Cerebellar nuclear complex (tissue), 1 donor: ENCODE results near the gene UCK2.

Source experiments
- DNase-seq, 2 experiments: peaks; one replicate each; lab custom pipeline; 2025; lab: John Stamatoyannopoulos, UW

The UCK2 gene

DNA sequence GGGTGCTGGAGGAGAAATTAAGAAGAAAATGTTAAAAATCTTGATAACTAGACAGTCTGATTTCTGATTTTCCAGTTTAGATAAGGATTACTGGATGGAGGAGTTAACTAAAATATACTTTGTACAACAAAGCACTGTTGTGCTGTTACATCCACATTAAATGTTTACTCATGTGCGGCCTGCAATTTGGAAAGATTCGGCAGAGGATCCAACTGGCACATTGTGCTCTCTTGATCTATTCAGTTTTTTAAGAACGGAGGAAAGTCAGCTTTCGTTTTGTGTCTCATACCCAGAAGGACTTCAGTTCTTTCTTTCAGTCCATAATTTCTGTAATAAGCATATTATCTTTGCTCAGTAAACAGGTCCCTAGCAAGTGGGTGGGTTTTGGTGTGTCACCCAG is 52.5 kb downstream of the UCK2 start:
- no peak for DNase-seq

- DNase-seq = no peak
Measured at GRCh38 chr1:165880993-165881392, 53.6 kb downstream of the UCK2 start.

- no peak for DNase-seq
Measured at GRCh38 chr1:165882168-165882837, 54.9 kb downstream of the UCK2 start.

DNA sequence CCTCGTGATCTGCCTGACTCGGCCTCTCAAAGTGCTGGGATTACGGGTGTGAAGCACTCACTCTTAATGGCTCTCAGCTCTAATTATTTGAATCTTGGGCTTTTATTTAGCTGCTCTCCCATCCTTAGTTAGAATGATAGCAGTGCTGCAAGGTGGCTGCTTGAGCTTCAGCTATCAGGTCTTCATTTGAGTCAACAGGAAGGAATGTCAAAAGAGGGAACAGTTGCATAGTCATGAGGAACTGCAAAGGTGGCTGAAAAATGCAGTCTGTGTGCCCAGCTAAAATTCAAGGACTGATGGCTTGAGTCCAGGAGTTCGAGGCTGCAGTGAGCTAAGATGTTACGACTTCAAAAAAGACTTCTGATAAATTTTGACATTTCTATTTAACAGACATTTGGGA is 55.6 kb downstream of the UCK2 start:
- no peak for DNase-seq

GRCh38 chr1:165884009-165884689 is 56.7 kb downstream of the UCK2 start:
- DNase-seq = no peak

DNA sequence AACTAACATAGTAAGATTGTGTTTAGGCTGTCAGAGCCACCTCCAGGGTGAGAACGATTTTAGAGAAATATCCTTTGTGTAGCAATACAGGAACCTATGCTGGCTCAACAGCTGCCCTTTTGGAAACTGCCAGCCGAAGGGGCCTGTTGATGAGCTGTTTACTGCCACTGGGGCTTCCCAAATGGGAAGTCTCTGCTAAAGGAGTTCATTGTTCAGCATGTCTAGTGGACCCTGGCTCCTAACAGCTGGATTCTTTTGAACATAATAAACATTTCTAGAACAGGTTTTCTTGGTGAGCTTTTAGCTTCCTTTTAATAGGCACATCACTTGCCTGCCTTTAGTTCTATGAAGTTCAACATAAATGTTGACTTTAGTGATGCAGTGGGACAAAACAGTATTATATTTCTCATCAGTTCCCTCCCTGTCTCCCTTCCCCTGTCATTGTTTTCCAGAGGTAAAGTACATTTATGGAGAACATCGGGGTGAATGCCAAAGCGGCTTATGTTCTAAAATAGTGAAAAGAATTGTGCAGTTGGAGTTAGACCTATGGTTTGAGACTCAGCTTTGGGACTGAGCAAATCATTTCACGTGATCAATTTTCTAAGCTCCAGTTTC is 57.4 kb downstream of the UCK2 start:
- no peak for DNase-seq

GRCh38 chr1:165885305-165885694 is 57.9 kb downstream of the UCK2 start:
- no peak for DNase-seq

- no peak for DNase-seq
Measured at GRCh38 chr1:165886193-165886592, 58.8 kb downstream of the UCK2 start.

DNA sequence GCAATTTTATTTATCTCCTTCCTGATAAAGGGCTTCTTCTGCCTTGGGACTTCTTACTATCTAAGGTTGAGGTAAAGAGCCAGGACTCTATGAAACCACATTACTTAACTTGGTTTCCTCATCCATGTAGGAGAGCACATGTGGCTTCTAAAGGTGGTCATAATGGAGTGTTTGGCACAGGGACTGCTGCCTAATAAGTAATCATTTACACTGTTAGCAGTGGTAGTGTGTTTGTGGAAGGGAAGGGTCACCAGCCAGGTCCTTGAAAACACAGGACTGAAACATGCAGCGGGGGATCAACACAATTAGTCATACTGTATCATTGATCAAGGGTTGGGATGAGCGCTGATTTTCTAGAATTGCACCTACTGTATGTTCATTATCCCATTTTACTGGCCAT is 59.6 kb downstream of the UCK2 start:
- no peak for DNase-seq

GRCh38 chr1:165887877-165888551 is 60.6 kb downstream of the UCK2 start:
- no peak for DNase-seq

GRCh38 chr1:165888552-165888920 is 61.1 kb downstream of the UCK2 start:
- DNase-seq = no peak

- DNase-seq = no peak
Measured at GRCh38 chr1:165890684-165891083, 63.3 kb downstream of the UCK2 start.

- DNase-seq = no peak
Measured at GRCh38 chr1:165891111-165891860, 63.9 kb downstream of the UCK2 start.

DNA sequence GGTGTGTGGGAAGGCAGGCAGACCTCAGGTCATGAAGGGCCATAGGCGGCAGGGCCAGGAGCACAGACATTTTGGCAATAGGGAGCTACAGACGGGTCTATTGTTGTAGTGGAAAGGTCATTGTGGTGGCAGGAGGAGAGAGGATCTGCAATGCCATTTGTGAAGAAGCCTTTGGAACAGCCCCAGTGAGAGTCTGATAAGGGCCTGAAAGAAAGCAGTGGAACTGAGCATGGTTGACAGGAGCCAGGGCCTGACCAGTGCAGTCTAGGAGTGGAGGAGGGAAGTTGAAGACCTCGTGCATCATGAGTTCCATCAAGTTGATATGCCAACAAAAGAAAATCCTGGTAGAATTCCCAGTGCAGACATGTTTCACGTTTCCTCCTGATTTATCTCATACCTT is 65.5 kb downstream of the UCK2 start:
- no peak for DNase-seq

DNA sequence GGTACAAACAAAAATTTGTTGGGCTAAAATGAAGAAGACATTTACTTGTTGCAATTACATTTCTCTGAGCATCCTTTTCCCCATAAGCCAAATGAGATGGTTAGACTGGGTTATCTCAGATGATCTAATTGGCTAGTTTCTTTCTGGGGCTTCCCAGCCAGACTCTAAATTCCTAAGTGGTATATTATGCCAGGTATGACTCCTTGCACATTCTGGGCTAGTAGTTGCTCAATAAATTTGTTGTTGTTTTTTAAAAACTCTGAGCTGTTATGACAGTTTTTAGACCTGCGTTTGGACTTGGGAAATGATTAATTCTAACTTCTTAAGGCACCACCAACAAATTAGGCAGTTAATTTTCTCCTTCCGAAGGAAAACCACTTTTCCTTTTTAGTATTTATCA is 66.1 kb downstream of the UCK2 start:
- no peak for DNase-seq

GRCh38 chr1:165894591-165894990 is 67.2 kb downstream of the UCK2 start:
- peak; percentile 14 to 38 for DNase-seq

GRCh38 chr1:165895451-165895871 is 68.0 kb downstream of the UCK2 start:
- no peak for DNase-seq

DNA sequence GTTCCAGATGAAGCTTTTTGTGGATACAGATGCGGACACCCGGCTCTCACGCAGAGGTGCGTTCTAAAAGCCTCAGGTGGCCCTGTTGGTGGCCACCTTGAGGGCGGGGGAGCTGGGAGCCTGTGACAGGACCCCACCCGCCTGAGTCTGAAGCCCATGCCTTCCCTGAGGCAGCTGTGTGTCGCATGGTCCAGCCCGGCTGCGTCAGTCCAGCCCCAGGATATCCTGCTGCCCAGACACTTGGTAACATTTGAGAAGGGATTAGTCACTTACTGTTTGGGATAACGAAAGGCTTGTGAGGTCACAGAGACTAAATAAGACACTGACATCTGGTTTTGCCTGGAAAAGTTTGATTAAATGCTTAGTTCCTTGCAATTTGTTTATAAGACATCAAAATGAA is 68.9 kb downstream of the UCK2 start:
- no peak for DNase-seq

- DNase-seq = no peak
Measured at GRCh38 chr1:165897326-165898303, 70.2 kb downstream of the UCK2 start.

GRCh38 chr1:165898837-165899236 is 71.4 kb downstream of the UCK2 start:
- DNase-seq = no peak

DNA sequence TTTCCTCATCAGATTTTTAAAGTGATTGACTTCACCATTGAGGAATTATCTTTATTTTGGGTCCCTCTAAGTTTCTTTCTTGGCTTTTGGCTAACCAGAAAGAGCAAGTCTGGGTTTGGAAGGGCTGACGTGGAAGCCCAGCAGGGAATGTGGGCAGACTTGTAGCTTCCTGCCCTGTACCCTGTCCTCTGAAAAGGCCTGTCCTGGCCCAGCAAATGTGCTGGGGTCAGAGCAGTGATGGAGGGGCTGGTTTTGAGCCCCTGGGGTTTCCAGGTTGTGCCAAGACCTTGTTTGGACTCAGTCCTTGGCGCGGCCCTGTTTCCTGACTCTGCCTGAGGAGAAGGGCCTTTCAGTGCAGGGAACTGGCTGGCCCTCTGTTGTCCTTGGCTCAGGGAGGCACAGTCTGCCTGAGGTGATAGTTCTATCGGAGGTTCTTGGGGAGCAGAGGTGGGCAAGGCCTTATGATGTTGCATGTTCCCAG is 72.1 kb downstream of the UCK2 start:
- DNase-seq = no peak
